OCI-LY7 (cell line): ENCODE data around the gene DFFA.
"Not testable (repeated sequence)": the region's sequence is repeated elsewhere in the genome, so short reads cannot be mapped to it uniquely, and the experiment has no call there.

ENCODE experiments used
- CTCF ChIP-seq: fragments of 200-600 bp; sonication (generic); conservative IDR thresholded peaks from 2 replicates; pipeline ENCODE4 v1.5.1; 2014; ENCODE audit warnings: mild to moderate bottlenecking, antibody characterized with exemption, low read length, moderate library complexity, mixed read lengths
- EZH2phosphoT487 ChIP-seq: fragments of 200-600 bp; sonication (generic); IDR thresholded peaks from 2 replicates; pipeline ENCODE4 v1.6.1; 2018; ENCODE audit warnings: low read depth, borderline replicate concordance, mild to moderate bottlenecking, mixed run types, antibody characterized with exemption, low read length, moderate library complexity, mixed read lengths

- not testable (repeated sequence) for TF ChIP-seq CTCF, EZH2phosphoT487
These were observed 14.9 kb downstream of the DFFA start for GRCh38 chr1:10457462-10457861.
